Measurements from ENCODE around the gene PRRT1.

DNA sequence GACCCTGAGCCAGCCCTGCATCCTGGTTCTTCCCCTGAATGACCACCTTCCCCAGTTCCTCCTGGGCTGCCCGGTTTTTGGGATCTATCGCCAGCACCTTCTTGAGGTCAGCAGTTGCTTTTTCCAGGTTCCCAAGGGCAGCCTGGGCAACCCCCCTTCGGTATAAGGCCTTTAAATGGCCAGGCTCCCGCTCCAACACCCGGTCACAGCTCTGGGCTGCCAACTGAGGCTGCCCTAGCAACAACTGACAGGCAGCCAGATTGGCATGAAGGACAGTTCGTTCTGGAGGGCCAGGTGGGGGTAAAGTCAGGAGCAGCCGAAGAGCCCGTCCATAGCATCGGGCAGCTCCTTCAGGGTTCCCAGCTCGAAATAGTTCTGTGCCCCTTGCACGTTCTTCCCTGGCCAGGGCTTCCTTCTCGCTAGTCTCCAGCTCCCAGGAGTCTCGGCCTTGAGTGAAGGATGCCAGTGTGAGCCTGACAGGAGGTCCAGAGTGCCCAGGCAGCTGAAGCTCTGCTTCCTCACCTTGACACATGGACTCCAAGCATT is 22.9 kb downstream of the PRRT1 start:
- TF ChIP-seq POLR2AphosphoS5 (IDR thresholded peaks at IDR 0.05) (no peak), POLR2A (IDR thresholded peaks at IDR 0.05; ENCODE audit: low read depth) (no peak), EP300 (IDR thresholded peaks at IDR 0.05) (no peak)
- TF ChIP-seq, protein P1, sequence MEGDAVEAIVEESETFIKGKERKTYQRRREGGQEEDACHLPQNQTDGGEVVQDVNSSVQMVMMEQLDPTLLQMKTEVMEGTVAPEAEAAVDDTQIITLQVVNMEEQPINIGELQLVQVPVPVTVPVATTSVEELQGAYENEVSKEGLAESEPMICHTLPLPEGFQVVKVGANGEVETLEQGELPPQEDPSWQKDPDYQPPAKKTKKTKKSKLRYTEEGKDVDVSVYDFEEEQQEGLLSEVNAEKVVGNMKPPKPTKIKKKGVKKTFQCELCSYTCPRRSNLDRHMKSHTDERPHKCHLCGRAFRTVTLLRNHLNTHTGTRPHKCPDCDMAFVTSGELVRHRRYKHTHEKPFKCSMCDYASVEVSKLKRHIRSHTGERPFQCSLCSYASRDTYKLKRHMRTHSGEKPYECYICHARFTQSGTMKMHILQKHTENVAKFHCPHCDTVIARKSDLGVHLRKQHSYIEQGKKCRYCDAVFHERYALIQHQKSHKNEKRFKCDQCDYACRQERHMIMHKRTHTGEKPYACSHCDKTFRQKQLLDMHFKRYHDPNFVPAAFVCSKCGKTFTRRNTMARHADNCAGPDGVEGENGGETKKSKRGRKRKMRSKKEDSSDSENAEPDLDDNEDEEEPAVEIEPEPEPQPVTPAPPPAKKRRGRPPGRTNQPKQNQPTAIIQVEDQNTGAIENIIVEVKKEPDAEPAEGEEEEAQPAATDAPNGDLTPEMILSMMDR (IDR thresholded peaks at IDR 0.05) = no peak

All from esophagus muscularis mucosa (tissue), 4 donors.